ENCODE data around the gene NPPA. TPM values are rescaled to one million over a fixed set of nuclear protein-coding genes. Genes with fewer than 3 reads are reported as not detected.

NPPA gene
- total and polyA plus RNA-seq, 9 of the 15 experiments (the other 6 are each of a cell fraction or from before 2014, with no cell fraction given) = not detected

GRCh38 chr1:11858968-11859871, 11.6 kb upstream of the NPPA start (continued):
- TF ChIP-seq RBM15 (IDR thresholded peaks at IDR 0.05; ENCODE audit: insufficient read depth, low read length) (no peak), GMEB1 (CRISPR knock-in tag; IDR thresholded peaks at IDR 0.05) (peak; percentile 44; the same call in 1 of the 2 replicates), ETV5 (CRISPR knock-in tag; IDR thresholded peaks at IDR 0.05; ENCODE audit: low read depth) (peak; percentile 81; the same call in 1 of the 2 replicates), SREBF2 (CRISPR knock-in tag; IDR thresholded peaks at IDR 0.05) (no peak), CBX1 (IDR thresholded peaks at IDR 0.05; ENCODE audit: low read depth) (0 out of 2 replicates have a peak, but pooled peaks have one; percentile 39), MAFK (IDR thresholded peaks at IDR 0.05; ENCODE audit: low read length) (no peak), ZNF717 (CRISPR knock-in tag; IDR thresholded peaks at IDR 0.05) (no peak), POLR2B (IDR thresholded peaks at IDR 0.05; ENCODE audit: low read depth, partially characterized antibody) (no peak), ZNF57 (CRISPR knock-in tag; IDR thresholded peaks at IDR 0.05) (no peak), ZNF253 (CRISPR knock-in tag; conservative IDR thresholded peaks at IDR 0.05) (no peak), NRF1 (conservative IDR thresholded peaks at IDR 0.05 in 1 of 2, IDR thresholded peaks at IDR 0.05 in 1 of 2) (0 out of 4 replicates have a peak, but pooled peaks of 1 of the 2 experiments have one; percentile 20), ZNF586 (CRISPR knock-in tag; conservative IDR thresholded peaks at IDR 0.05) (no peak), IRF2 (CRISPR knock-in tag; IDR thresholded peaks at IDR 0.05) (0 out of 2 replicates have a peak, but pooled peaks have one; percentile 83), XRCC3 (IDR thresholded peaks at IDR 0.05) (no peak), ZNF79 (CRISPR knock-in tag; IDR thresholded peaks at IDR 0.05; ENCODE audit: low read depth) (no peak), ZNF395 (CRISPR knock-in tag; IDR thresholded peaks at IDR 0.05) (peak; percentile 44; the same call in 1 of the 2 replicates), NR0B1 (IDR thresholded peaks at IDR 0.05; ENCODE audit: partially characterized antibody) (no peak), STAT5A (IDR thresholded peaks at IDR 0.05; ENCODE audit: borderline replicate concordance, low read length) (no peak), CHCHD3 (CRISPR knock-in tag; IDR thresholded peaks at IDR 0.05) (no peak), MBD1 (CRISPR knock-in tag; IDR thresholded peaks at IDR 0.05) (no peak), RAD51 (IDR thresholded peaks at IDR 0.05; ENCODE audit: borderline replicate concordance, low read depth) (no peak), CCAR2 (IDR thresholded peaks at IDR 0.05; ENCODE audit: low read depth, low read length) (no peak), PHF8 (IDR thresholded peaks at IDR 0.05; ENCODE audit: borderline replicate concordance, low read length) (no peak)

Measured in K562 (cell line).